HCT116 (cell line): ENCODE results near the gene PRPS1L1. TPM values are rescaled to one million over a fixed set of nuclear protein-coding genes. Genes with fewer than 3 reads are reported as not detected.
A peak's percentile ranks its signal among the peaks of the same experiment; 100 is the strongest.

Experiments used
- ATAC-seq: fragments of 200-7000 bp; cut with Tn5 transposase; 2 replicates; pipeline ENCODE4 v1.9.1; 2020; ENCODE audit warnings: mild to moderate bottlenecking, moderate library complexity
- BruUV-seq: library from RNA; stranded (reverse); fragments of 400-500 nt; replicated peaks from 2 replicates; lab custom pipeline; 2021; lab: Mats Ljungman, UMichigan
- CTCF ChIA-PET: fragments of 300-600 bp; sonication (Branson Sonifier 250); formaldehyde crosslinking; loops from one replicate; lab custom pipeline; 2021; ENCODE audit warnings: antibody characterized with exemption; lab: Charles Lee
- POLR2A ChIA-PET: fragments of 300-600, 350-600 bp; sonication (Branson Sonifier 250); formaldehyde crosslinking; loops from one replicate; lab custom pipeline; 2021; ENCODE audit warnings: antibody characterized with exemption; lab: Charles Lee
- RAD21 ChIA-PET, 2 experiments: fragments of 300-600 bp; sonication (Branson Sonifier 250); formaldehyde crosslinking; loops; one replicate each; lab custom pipeline; 2023; ENCODE audit warnings: low total read pairs in 2 of 2; ENCODE audit not compliant: uncharacterized antibody in 2 of 2, unreplicated experiment in 2 of 2, low non-redundant PET in 1 of 2; lab: Charles Lee
- DNase-seq: peaks from one replicate; pipeline ENCODE4 v3.0.0-alpha.2; 2010; ENCODE audit warnings: low read depth, low spot score
- H2AFZ ChIP-seq: fragments of 200-600 bp; shearing (Covaris generic), sonication (generic); 2 replicates; pipeline ENCODE4 v1.6.1; 2017; ENCODE audit warnings: low read depth, mixed run types, mixed read lengths, antibody characterized with exemption, low read length; ENCODE audit not compliant: poor library complexity, severe bottlenecking
- H3K27ac ChIP-seq: 2 replicates; pipeline ENCODE4 v1.5.1; 2012; ENCODE audit warnings: low read depth, low read length
- H3K27me3 ChIP-seq: fragments of 200-600 bp; sonication (generic); 2 replicates; pipeline ENCODE4 v1.6.1; 2016; ENCODE audit warnings: mixed run types, low read length, mixed read lengths; ENCODE audit not compliant: insufficient read depth
- H3K36me3 ChIP-seq, 2 experiments: fragments of 200-500 bp in 1 of 2; fragments of 200-600 bp in 1 of 2; sonication (Bioruptor generic) in 1 of 2; sonication (generic) in 1 of 2; 2 replicates each; pipeline versions ENCODE4 v1.5.1 to v1.6.1; 2014 to 2016; ENCODE audit warnings: low read length in 2 of 2, inconsistent platforms in 1 of 2, mixed read lengths in 1 of 2, mixed run types in 1 of 2; ENCODE audit not compliant: insufficient read depth in 2 of 2, control insufficient read depth in 1 of 2
- H3K4me1 ChIP-seq, 2 experiments: fragments of 200-600 bp in 1 of 2; sonication (generic) in 1 of 2; 2 replicates each; pipeline versions ENCODE4 v1.5.1 to v1.6.1; 2012 to 2017; ENCODE audit warnings: low read length in 2 of 2, inconsistent platforms in 1 of 2, mild to moderate bottlenecking in 1 of 2, mixed read lengths in 1 of 2, mixed run types in 1 of 2, moderate library complexity in 1 of 2; ENCODE audit not compliant: insufficient read depth in 2 of 2, control insufficient read depth in 1 of 2
- H3K4me2 ChIP-seq: fragments of 200-600 bp; sonication (generic); 2 replicates; pipeline ENCODE4 v1.6.1; 2017; ENCODE audit warnings: mixed run types, low read length, mixed read lengths
- H3K4me3 ChIP-seq, 2 experiments: fragments of 200-600 bp in 1 of 2; sonication (generic) in 1 of 2; replicated peaks in 1 of 2; 2 replicates each; pipeline ENCODE4 v1.5.1; 2011 to 2016; ENCODE audit warnings: low read length in 2 of 2, control low read depth in 1 of 2, low read depth in 1 of 2, mild to moderate bottlenecking in 1 of 2, mixed read lengths in 1 of 2, mixed run types in 1 of 2
- H3K79me2 ChIP-seq: fragments of 200-600 bp; sonication (generic); 2 replicates; pipeline ENCODE4 v1.6.1; 2017; ENCODE audit warnings: mild to moderate bottlenecking, mixed run types, low read length, moderate library complexity, mixed read lengths; ENCODE audit not compliant: insufficient read depth
- H3K9ac ChIP-seq: fragments of 200-600 bp; sonication (generic); 2 replicates; pipeline ENCODE4 v1.6.1; 2016; ENCODE audit warnings: low read length, mixed read lengths
- H3K9me2 ChIP-seq: fragments of 200-600 bp; sonication (generic), shearing (Covaris generic); 2 replicates; pipeline ENCODE4 v1.6.1; 2017; ENCODE audit warnings: mixed run types, mild to moderate bottlenecking, moderate library complexity; ENCODE audit not compliant: insufficient read depth
- H3K9me3 ChIP-seq, 2 experiments: fragments of 200-500 bp in 1 of 2; fragments of 200-600 bp in 1 of 2; sonication (Bioruptor generic) in 1 of 2; sonication (generic) in 1 of 2; 2 replicates each; pipeline ENCODE4 v1.6.1; 2014 to 2017; ENCODE audit warnings: low read length in 2 of 2, mixed read lengths in 2 of 2, inconsistent platforms in 1 of 2, low read depth in 1 of 2, mild to moderate bottlenecking in 1 of 2, mixed run types in 1 of 2, moderate library complexity in 1 of 2; ENCODE audit not compliant: control insufficient read depth in 1 of 2, insufficient read depth in 1 of 2
- H4K20me1 ChIP-seq: fragments of 200-600 bp; sonication (generic), shearing (Covaris generic); 2 replicates; pipeline ENCODE4 v1.6.1; 2017; ENCODE audit warnings: mixed run types, mild to moderate bottlenecking, moderate library complexity; ENCODE audit not compliant: insufficient read depth
- ATF3 ChIP-seq: IDR thresholded peaks from 2 replicates; pipeline ENCODE4 v1.6.1; 2012
- CBX3 ChIP-seq: IDR thresholded peaks from 2 replicates; pipeline ENCODE4 v1.6.1; 2012; ENCODE audit warnings: low read depth
- CTCF ChIP-seq, 3 experiments: fragments of 200-600 bp in 1 of 3; sonication (generic) in 1 of 3; IDR thresholded peaks in 2 of 3; conservative IDR thresholded peaks in 1 of 3; 2 replicates each; pipeline ENCODE4 v1.5.1; 2012 to 2017; ENCODE audit warnings: low read depth in 2 of 3, low read length in 2 of 3, antibody characterized with exemption in 1 of 3, borderline replicate concordance in 1 of 3, control low read depth in 1 of 3, mild to moderate bottlenecking in 1 of 3, mixed read lengths in 1 of 3, mixed run types in 1 of 3, moderate library complexity in 1 of 3; ENCODE audit not compliant: insufficient read depth in 1 of 3
- EZH2 ChIP-seq: fragments of 200-600 bp; sonication (generic); IDR thresholded peaks from 2 replicates; pipeline ENCODE4 v1.6.1; 2017; ENCODE audit warnings: antibody characterized with exemption, mixed run types
- EZH2phosphoT487 ChIP-seq: fragments of 200-600 bp; IDR thresholded peaks from 2 replicates; pipeline ENCODE4 v1.6.1; 2018; ENCODE audit warnings: antibody characterized with exemption, borderline replicate concordance
- FOSL1 ChIP-seq: IDR thresholded peaks from 2 replicates; pipeline ENCODE4 v1.6.1; 2012; ENCODE audit warnings: low read depth
- MAX ChIP-seq: IDR thresholded peaks from 2 replicates; pipeline ENCODE4 v1.6.1; 2012
- RAD21 ChIP-seq: IDR thresholded peaks from 2 replicates; pipeline ENCODE4 v1.6.1; 2012; ENCODE audit warnings: low read depth, mild to moderate bottlenecking
- SP1 ChIP-seq: IDR thresholded peaks from 2 replicates; pipeline ENCODE4 v1.6.1; 2012; ENCODE audit warnings: low read depth
- ZBTB33 ChIP-seq: IDR thresholded peaks from 2 replicates; pipeline ENCODE4 v1.6.1; 2011; ENCODE audit warnings: mild to moderate bottlenecking, low read length, moderate library complexity; ENCODE audit not compliant: insufficient replicate concordance; ENCODE audit errors: extremely low read depth
- ZNF274 ChIP-seq: fragments of 200-500 bp; sonication (Bioruptor generic); IDR thresholded peaks from 2 replicates; pipeline ENCODE4 v1.6.1; 2014; ENCODE audit warnings: mild to moderate bottlenecking, low read depth, low read length, inconsistent platforms
- intact Hi-C: fragments of 100-400 bp; cut with micrococcal nuclease; formaldehyde crosslinking; loops from 2 replicates; pipeline ENCODE4 v1.10.0; 2022
- total RNA-seq: library from RNA; stranded (reverse); gene quantifications from one replicate; pipeline ENCODE4 v1.2.1, GENCODE V29; 2021; ENCODE audit not compliant: unreplicated experiment

Gene PRPS1L1
- total RNA-seq, 1 experiment from 2014 or later: not detected

- H3K36me3 ChIP-seq: no peaks in the 10 kb centered on the region
- no peak overlapping the region for H3K9ac ChIP-seq
- no peaks in the 10 kb centered on the region for H4K20me1 ChIP-seq
- RAD21 ChIA-PET: no interaction called here
- no peak for DNase-seq
- CTCF ChIA-PET: no interaction called here
- POLR2A ChIA-PET: no interaction called here
- no peaks in the 10 kb centered on the region for H3K9me2 ChIP-seq
- H3K27me3 ChIP-seq: no peaks in the 10 kb centered on the region
- TF ChIP-seq EZH2: no peak
- TF ChIP-seq ATF3: 0 out of 2 replicates have a peak, but pooled peaks have one; percentile 25
- TF ChIP-seq SP1: no peak
- no peak for TF ChIP-seq RAD21
- no peak overlapping the region for H3K4me2 ChIP-seq
- H3K9me3 ChIP-seq: no peaks in the 10 kb centered on the region
- peaks cover 0 to 8% of the 10 kb centered on the region in 2 experiments; a peak in 1 of 4 replicates for H3K4me1 ChIP-seq
- no peak overlapping the region for H3K27ac ChIP-seq
- no peak overlapping the region for H3K4me3 ChIP-seq
- no peaks in the 10 kb centered on the region for H3K79me2 ChIP-seq
- intact Hi-C loops: no loop called here
- H2AFZ ChIP-seq: no peak overlapping the region
- no TSS peak for BruUV-seq
- ATAC-seq: no peak
These were observed 10.7 kb upstream of the PRPS1L1 start for GRCh38 chr7:18038382-18038781.

- no peaks in the 10 kb centered on the region for H3K36me3 ChIP-seq
- ATAC-seq (no peak), DNase-seq (no peak)
- BruUV-seq: no TSS peak
- RAD21 ChIA-PET: no interaction called here
- intact Hi-C loops: no loop called here
- H3K27me3 ChIP-seq: no peaks in the 10 kb centered on the region
- H2AFZ ChIP-seq: no peak overlapping the region
- H3K9me3 ChIP-seq: no peaks in the 10 kb centered on the region
- TF ChIP-seq MAX (no peak), ZBTB33 (no peak), EZH2phosphoT487 (no peak), CTCF (IDR thresholded peaks at IDR 0.05 in 2 of 3, conservative IDR thresholded peaks at IDR 0.05 in 1 of 3; ENCODE audit: borderline replicate concordance in 1 of 3, insufficient read depth in 1 of 3, low read depth in 2 of 3, low read length in 2 of 3) (no peak), CBX3 (no peak), FOSL1 (no peak), ZNF274 (no peak)
- CTCF ChIA-PET: no interaction called here
- no peaks in the 10 kb centered on the region for H3K79me2 ChIP-seq
- no peak overlapping the region for H3K9ac ChIP-seq
- H3K4me3 ChIP-seq: no peak overlapping the region
- H3K4me2 ChIP-seq: no peak overlapping the region
- no peaks in the 10 kb centered on the region for H3K9me2 ChIP-seq
- H4K20me1 ChIP-seq: no peaks in the 10 kb centered on the region
- H3K27ac ChIP-seq: no peak overlapping the region
- POLR2A ChIA-PET: no interaction called here
- H3K4me1 ChIP-seq: peaks cover 0 to 8% of the 10 kb centered on the region in 2 experiments; a peak in 1 of 4 replicates
These were observed 10.0 kb upstream of the PRPS1L1 start for GRCh38 chr7:18037609-18038008.
